ENCODE results near the gene XPO4. TPM values are rescaled to one million over a fixed set of nuclear protein-coding genes. Genes with fewer than 3 reads are reported as not detected.
"Not testable (repeated sequence)": the region's sequence is repeated elsewhere in the genome, so short reads cannot be mapped to it uniquely, and the experiment has no call there.

XPO4 gene
- total RNA-seq: 11.8 TPM

DNA sequence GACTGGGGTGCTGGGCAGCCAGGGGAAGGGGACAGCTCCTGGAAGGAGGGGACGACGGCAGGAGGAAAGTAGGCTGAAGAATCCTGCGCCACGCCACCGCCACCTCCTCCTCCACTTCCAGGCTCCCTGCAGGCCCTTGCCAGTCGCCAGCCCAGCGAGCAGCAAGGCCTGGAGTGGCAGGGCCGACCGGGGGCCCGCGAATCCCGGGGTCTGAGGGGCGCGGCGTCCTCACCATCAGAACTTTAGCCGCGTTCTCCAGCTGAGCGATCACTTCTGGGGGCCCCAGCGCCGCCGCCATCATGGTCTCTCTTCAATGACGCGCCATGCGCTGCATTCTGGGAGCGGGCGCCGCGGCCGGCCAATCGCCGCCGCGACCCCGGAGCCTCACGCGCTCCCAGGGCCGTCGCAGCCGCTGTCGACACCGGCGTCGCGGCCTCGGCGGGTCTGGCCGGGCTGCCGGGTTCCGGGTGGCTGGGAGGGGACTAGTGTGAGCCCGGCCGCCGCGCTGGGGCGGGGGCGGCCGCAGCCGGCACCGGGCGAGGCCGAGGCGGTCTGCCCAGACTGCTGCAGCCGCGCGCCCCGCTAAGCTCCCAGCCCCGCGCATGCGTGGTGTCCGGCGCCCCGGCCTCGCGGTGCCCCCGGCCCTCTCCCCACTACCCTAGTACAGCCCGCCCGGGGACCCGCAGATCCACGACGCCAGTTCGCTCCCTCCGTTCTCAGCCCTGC is at the start of gene XPO4:
XPO4 (minus strand) TSS at position 309 of the 726 bp plus-strand sequence; CDS start at position 301, 8 bp downstream.
- ATAC-seq: peak; percentile 94

DNA sequence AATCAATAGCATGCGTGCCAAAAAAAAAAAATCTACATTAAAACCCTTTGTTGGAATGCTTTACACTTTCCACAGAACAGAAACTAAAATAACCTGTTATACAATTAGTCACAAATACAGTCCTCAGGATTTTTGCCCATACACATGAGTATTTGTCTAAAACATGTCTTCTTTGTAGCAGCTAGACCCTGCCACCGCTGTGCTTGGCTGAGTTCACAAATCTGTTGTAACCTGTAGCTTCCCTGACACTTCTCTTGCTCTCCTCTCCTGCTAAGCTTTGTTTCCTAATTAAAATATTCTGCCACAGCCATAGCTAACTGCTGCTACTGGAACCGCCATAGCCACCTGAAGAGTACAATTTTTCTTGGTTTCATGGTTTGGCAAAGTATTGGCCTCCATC is 45.5 kb upstream of the XPO4 start:
- ATAC-seq: not testable (repeated sequence)

DNA sequence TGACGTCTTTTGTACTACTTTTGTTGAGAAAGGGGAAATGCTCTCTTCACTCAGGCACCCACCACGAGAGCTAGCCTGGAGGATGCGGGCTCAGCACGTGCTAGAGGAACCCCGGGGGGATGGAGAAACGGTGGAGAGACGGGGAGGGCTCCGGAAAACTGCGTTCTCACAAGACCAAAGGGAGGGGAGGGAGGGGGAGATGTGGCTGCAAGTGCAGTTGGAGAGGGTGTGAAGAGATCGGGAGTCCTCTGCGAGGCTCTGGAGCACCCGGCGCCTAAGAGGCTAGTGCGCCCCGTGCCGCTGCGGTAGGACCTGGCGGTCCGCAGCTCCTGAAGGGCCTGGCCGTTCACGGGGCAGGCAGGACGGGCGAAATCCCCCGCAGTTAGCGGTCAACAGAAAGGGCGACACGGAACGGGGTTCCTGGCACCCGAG is 43.4 kb upstream of the XPO4 start:
- ATAC-seq: no peak

DNA sequence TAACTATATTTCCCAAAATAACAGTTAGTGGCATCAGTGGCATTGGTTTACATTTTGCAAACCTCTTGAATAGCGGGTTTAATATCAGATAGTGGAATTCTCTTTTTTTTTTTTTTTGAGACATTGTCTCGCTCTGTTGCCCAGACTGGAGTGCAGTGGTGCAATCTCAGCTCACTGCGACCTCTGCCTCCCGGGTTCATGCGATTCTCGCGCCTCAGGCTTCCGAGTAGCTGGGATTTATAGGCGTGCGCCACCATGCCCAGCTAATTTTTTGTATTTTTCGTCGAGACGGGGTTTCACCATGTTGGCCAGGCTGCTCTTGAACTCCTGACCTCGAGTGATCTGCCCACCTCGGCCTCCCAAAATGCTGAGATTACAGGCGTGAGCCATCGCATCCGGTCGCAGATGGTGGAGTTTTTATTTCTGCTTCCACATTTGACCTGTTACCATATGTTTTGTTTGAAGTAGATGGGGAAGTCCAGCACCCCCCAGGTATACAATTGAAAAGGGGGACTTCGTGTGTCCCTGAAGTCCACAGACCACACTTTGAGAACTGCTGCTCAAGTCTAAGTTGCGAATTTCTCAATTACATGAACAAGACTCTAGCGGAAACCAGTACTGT is 40.5 kb upstream of the XPO4 start:
- no peak for ATAC-seq

DNA sequence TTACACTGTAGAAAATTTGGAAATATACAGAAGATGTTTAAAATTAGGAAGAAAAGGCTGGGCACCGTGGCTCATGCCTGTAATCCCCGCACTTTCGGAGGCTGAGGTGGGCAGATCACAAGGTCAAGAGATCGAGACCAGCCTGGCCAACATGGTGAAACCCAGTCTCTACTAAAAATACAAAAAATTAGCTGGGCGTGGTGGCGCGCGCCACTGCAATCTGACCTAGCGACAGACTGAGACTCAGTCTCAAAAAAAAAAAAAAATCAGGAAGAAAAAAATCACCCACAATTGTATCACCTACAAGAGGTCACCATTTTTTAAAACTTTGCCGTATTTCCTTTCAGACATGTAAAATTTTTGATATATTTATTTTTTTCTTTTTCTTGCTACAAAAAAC is 38.0 kb upstream of the XPO4 start:
- ATAC-seq: not testable (repeated sequence)

DNA sequence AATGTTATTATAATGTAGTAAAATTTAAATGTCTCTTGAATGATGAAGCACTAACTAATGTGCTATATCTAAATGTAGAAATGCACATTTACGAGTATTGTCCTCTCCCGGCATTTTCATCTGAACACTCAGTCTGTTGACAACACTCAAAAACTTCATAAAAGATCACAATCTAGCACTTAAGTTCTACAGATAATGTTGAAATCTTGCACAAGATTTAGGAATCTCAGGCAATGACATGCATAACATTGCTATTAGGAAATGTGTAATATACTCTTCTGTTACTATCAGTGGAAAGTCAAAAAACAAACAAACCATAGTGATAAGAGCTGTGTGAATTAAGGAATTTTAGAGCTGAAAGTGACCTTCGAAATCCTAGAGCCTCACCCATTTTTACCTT is 37.5 kb upstream of the XPO4 start:
- no peak for ATAC-seq

DNA sequence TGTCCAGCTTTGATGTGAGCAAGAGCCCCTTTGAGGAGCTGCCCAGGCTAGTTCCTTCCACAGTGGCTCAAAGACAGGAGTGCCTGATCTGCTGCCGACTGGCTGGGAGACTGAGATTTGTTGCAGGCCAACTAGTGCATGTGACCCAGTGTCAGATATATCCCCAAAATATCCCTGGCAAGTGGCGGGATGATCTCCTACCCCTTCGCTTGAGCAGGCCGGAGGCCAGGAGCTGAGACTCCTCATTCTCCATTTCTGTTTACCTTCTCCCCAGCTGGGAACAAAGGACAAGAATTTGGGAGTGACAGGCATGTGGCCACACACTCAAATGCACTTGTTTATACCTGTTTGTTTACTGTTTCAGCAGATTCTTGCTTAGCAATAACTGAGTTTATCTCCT is 37.1 kb upstream of the XPO4 start:
- no peak for ATAC-seq

DNA sequence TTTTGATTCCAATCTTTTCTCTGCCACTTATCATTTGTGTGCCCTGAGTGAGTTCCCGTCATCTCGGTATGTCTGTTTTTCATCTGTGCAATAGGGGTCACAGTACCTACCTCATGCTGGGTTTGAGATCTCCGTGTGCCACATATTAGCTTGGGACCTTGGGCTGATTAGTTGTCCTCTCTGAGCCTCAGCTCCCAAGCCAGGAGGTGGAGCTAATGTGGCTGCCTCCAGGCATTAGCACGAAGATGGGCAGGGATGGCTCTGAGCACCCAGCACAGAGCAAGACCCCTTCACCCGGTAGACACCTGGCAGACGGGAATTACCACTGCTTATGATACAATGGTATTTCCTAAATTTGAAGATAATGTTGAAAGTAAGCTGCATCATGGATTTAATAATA is 35.8 kb upstream of the XPO4 start:
- ATAC-seq: no peak

DNA sequence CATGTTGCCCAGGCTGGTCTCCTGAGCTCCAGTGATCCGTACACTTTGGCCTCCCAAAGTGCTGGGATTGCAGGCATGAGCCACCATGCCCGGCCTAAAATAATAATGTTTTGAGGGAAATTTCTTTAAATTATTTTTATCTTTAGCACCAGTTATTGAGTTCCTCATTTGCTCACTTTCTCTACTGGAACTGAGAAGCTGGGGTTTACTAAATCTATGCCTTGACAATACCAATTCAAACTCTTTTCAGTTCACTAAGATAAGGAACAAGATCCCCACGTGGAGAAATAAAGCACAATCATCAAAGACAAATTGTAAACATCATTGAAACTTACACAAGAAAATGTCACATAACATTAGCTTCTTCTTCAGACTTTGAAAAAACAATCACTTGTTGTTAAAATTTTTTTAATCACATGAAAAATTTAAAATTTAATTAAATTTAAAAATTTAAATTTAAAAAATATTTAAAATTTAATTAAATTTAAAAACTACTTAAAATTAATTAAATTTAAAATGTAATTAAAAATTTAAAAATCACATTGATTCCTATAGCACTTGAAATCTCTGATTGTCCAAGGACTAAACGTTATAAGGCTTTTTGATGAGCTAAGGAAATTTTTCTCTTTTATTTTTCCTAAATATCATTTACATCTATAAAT is 25.2 kb upstream of the XPO4 start:
- no peak for ATAC-seq

DNA sequence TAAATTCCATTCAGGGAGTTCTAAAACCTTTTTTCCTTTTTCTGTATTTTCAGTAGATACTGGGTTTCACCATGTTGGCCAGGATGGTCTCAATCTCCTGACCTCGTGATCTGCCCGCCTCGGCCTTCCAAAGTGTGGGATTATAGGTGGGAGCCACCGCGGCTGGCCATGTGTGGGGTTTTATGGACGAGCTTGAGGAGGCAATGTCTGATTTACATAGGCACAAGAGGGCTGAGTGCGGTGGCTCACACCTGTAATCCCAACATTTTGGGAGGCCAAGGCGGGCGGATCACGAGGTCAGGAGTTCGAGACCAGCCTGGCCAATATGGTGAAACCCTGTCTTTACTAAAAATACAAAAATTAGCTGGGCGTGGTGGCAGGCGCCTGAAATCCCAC is 22.8 kb upstream of the XPO4 start:
- ATAC-seq: not testable (repeated sequence)

DNA sequence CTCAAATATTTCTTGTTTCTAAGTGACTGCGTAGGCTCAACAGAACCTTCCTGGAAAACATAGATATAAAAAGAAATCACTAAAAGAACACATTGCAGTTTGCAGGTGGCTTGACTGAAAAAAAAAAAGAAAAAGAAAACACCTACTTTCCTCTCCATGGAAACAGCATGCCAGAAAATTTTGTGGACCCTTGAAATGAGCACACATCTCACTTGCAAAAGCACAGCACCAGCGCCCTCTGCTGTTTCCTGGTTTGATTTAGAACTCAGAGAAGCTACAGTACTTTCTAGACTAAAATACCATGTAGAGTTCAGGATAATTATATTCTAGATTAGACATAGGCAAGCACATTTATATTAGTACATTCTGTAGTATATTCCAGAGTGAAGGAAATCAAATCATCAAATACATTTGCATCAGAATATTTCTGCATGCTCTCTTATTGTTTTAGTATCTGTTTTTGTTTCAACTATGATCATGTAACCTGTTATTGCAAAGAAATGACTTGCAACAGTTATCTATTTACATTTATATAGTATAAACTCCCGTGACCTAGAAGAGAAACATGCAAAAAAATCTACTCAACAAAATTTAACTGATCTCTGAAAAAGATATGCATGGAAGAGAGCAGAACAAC is 22.3 kb upstream of the XPO4 start:
- no peak for ATAC-seq

DNA sequence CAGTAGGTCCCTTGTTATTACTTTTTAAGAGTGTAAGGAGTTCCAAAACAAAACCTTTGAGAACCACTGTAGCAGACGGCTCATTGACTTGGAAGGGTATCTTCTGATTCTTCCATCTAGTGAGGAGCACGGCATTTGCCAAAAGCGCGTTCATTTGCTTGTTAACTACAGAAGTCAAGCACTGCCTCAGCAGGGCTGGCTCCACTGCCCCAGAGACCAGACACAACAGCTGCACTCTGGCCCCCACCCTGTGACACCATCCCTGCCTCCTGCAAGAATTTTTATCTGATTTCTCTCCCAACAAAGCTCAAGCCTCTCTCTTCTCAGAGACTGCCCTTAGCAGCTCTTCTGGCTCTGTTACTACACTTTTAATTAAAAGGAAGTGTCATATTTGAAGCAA is 20.7 kb upstream of the XPO4 start:
- ATAC-seq: no peak

DNA sequence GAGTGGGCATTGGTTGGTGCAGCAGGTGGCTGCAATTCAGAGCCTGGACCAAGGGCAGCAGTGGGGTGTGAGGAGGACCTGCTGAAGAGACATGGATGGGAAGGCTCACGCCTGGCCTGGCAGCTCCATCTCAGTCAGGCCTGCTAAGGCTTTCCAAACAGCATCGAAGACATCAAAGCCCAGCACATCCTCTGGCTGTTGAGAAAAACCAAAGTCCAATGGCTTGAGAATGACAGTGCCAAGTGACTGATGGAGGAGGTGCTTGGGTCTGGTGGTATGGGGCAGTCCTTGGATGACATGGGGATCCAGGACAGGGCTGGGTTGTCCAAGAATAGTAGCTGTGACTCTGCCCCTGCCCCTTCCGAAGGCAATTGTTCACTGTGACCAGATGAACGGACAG is 19.0 kb upstream of the XPO4 start:
- no peak for ATAC-seq

DNA sequence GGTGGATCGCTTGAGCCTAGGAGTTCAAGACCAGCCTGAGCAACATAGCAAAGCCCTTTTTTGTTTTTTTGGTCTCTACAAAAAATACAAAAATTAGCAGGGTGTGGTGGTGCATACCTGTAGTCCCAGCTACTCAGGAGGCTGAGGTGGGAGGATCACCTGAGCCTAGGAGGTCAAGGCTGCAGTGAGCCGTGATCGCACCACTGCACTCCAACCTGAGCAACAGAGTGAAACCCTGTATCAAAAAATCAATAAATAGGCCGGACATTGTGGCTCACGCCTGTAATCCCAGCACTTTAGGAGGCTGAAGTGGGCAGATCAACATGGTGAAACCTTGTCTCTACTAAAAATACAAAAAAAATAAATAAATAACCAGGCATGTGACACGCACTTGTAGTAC is 13.1 kb upstream of the XPO4 start:
- not testable (repeated sequence) for ATAC-seq

DNA sequence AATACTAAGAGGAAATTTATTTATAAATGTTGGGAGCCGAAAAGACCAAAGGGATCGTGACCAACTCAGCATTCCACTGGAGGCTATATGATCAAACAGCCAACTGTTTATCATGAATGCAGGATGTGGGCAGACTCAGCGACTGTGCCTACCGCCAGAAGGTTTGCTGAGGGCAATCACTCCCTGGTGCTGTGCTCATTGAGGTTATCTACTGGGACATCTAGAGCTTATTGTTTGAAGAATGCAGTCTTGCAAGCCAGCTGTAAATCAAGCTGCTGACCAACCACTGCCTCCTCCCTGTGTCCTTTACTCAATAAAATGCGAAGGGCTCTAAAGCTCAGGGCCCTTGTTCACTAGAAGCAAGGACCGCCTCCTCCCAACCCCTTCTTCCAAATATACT is 8.5 kb upstream of the XPO4 start:
- ATAC-seq: no peak

DNA sequence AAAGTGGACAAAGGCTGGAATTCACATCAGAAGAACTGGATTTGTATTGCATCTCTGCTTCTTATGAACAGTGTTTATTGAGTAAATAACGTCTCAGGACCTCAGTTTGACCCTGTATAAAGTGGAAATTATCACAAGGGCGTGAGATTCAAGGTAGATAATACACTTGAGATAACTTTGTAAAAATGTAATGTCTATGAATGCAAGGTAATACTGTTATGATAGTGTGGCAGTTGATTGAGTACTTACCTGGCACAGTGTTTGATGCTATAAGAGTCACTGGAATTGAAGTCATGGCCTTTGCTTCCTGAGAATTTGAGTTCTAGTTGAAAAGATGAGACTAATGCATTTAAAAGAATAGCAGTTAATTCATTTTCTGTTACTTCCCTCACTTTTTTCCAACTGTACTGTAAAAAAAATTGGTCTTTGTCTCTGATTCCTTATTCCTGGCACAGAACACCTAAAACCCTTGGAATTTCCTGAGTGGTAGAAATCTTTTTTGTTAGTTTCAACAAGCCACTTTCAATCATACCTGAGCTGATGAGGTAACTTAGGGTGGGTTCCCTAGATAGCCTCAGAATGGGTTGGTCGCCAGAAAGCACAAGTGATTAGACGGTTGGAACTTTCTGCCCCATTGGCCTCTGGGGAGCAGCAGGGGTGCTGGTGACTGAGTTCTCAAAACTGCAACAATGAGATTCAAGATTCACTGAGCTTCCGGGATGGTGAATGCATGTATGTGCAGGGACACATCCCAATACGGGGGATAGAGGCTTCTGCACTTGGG is 6.4 kb upstream of the XPO4 start:
- ATAC-seq: no peak

DNA sequence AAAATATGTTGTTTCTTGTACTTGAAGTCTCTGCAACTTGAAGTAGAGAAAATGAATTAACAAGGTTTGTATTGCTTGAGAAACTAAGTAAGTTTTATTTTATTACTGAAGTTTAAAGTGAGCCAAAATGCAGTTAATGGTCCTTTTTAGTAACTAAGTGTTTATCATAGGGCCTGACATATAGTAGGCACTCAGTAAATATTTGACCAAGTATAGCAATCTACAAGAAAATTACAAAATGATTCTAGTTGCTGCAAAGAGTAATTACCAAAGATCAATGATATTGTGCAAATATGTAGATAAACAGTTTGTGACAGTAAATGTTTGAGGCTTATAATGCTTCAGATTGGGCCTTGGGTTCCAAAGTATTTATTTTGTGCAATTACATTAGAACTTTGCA is 2.4 kb upstream of the XPO4 start:
- ATAC-seq: no peak

DNA sequence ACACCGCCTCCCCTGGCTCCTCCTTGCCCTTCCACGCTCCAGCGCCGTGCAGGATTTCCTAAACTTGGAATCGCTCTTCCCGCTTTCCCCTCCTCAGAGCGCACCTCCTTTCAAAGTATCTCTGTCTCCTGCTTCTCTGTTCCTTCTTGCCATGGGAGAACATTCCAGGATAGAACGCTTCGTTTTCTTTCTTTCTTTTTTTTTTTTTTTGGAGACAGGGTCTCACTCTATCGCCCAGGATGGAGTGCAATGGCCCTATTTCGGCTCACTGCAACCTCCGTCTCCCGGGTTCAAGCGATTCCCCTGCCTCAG is 574 bp upstream of the XPO4 start:
- ATAC-seq: no peak

DNA sequence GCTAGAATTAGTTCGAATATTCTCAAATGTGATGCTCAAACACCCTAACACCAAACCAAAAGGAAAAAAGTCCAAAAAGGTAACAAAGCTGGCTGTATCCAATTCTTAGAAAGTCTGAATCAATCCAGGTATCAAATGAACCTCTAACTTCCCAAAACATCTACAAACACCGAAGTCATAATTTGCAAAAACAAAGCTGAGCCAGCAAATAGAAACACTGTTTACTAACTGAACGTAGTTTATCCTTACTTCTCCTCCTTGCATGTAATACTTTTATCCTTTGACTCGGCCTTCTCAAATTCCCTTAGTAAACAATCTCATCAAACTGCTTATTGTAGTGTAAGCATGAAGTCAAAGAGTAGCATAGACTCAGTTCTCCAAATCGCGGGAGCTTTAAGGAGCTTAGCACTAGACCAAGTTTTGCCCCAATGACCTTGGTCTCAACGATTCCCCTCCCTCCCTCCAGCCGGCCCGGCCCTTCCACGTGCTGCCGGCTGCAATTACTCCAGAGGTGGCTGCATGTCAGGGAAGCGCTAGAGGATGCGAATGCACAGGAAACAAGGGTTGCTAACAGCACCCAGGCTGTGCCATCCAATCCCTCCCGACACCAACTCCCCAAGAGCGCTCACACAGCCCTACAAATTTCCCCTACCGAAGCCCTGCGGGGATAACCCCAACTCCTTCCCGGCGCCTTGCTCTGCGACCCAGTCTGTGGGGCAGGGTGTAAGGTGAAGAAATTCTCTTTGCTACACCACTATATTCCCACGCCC is 693 bp downstream of the XPO4 start:
- peak; percentile 53 for ATAC-seq

DNA sequence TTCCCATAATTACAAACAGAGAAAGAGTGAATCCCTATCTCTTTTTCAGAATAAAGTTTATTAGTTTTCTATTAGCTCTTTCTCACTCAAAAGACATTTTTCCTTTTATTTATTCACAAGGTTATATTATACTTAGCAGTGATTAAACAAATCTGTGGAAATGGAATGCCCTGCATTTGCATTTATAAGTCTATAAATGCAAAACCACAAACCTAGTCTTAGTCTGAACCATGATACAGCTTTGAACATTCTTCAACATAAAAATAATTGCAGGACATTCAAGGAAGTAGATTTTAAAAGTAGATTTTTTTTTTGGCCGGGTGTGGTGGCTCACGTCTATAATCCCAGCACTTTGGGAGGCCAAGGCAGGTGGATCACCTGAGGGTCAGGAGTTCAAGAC is 8.3 kb downstream of the XPO4 start:
- ATAC-seq: no peak

DNA sequence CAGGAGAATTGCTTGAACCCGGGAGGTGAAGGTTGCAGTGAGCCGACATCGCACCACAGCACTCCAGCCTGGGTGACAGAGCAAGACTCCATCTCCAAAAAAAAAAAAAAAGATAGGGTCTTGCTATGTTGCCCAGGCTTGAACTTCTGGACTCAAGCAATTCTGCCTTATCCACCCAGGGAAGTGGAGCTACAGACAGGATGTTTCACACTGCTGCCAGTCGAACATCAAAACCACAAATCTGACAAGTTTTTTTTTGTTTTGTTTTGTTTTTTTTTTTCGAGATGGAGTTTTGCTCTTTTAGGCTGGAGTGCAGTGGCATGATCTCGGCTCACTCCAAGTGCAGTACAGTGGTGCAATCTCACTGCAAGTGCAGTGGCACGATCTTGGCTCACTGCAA is 10.8 kb downstream of the XPO4 start:
- no peak for ATAC-seq

DNA sequence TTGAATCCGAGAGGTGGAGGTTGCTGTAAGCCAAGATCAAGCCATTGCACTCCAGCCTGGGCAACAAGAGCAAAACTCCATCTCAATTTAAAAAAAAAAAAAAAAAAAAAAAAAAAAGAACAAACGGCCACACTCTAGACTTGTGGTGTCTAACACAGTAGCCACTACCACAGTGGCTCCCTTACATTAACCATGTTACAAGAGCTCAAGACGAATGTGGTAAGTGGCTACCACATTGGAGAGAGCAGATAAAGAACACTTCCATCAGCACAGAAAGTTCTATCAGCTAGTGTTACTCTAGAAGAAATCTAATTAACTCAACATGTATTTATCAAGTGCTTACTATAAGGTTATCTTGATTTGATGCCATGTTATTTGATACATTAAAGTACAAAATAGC is 11.5 kb downstream of the XPO4 start:
- ATAC-seq: no peak

Data from esophagus mucosa (tissue), 1 donor.